ENCODE data around the gene FGF6. TPM values are rescaled to one million over a fixed set of nuclear protein-coding genes. Genes with fewer than 3 reads are reported as not detected.

FGF6 gene
- total RNA-seq, 1 experiment from 2014 or later = not detected

GRCh38 chr12:4431436-4431835, 14.2 kb downstream of the FGF6 start:
- Histone ChIP-seq H3F3A (ENCODE audit: insufficient read depth, low read depth) (no peaks in the 10 kb centered on the region), H3K36me3 (ENCODE audit: low read depth) (no peaks in the 10 kb centered on the region), H3K4me2 (no peak overlapping the region), H3K79me2 (ENCODE audit: low read depth) (no peaks in the 10 kb centered on the region), H3K4me1 (replicated peaks; ENCODE audit: insufficient read depth) (no peaks in the 10 kb centered on the region), H3K27me3 (ENCODE audit: insufficient read depth, low read depth) (peaks cover 98% of the 10 kb centered on the region), H3K9me2 (ENCODE audit: insufficient read depth) (no peaks in the 10 kb centered on the region), H2AFZ (no peak overlapping the region), H4K20me1 (ENCODE audit: insufficient read depth) (no peaks in the 10 kb centered on the region), H3K4me3 (no peak overlapping the region), H3K27ac (no peak overlapping the region), H3K9me3 (ENCODE audit: insufficient read depth, low read depth) (no peaks in the 10 kb centered on the region)
- POLR2A ChIA-PET (ENCODE audit: unreplicated experiment) = no interaction called here
- no peak for DNase-seq
- no peak for TF ChIP-seq EZH2 (IDR thresholded peaks at IDR 0.05; ENCODE audit: low read depth)
- TF ChIP-seq CTCF (conservative IDR thresholded peaks at IDR 0.05) = no peak
- no TSS peak for BruUV-seq (replicated peaks)
- intact Hi-C loops (cut with micrococcal nuclease; ENCODE audit: unreplicated experiment) = no loop called here
- CTCF ChIA-PET = no interaction called here

- no peak overlapping the region for H3K4me2 ChIP-seq
- no peaks in the 10 kb centered on the region for H3K9me3 ChIP-seq (ENCODE audit: insufficient read depth, low read depth)
- no peaks in the 10 kb centered on the region for H3K9me2 ChIP-seq (ENCODE audit: insufficient read depth)
- ChIA-PET CTCF (no interaction called here), POLR2A (ENCODE audit: unreplicated experiment) (no interaction called here)
- H3K36me3 ChIP-seq (ENCODE audit: low read depth) = no peaks in the 10 kb centered on the region
- no peak for TF ChIP-seq CTCF (conservative IDR thresholded peaks at IDR 0.05)
- no peak for TF ChIP-seq EZH2 (IDR thresholded peaks at IDR 0.05; ENCODE audit: low read depth)
- intact Hi-C loops (cut with micrococcal nuclease; ENCODE audit: unreplicated experiment) = loop anchor here (5.0 kb wide), 1 partner anchor 103 kb away; no protein-coding TSS in a partner anchor
- no peaks in the 10 kb centered on the region for H3F3A ChIP-seq (ENCODE audit: insufficient read depth, low read depth)
- no peaks in the 10 kb centered on the region for H3K4me1 ChIP-seq (replicated peaks; ENCODE audit: insufficient read depth)
- H3K27ac ChIP-seq = no peak overlapping the region
- no peak overlapping the region for H2AFZ ChIP-seq
- H3K79me2 ChIP-seq (ENCODE audit: low read depth) = no peaks in the 10 kb centered on the region
- H4K20me1 ChIP-seq (ENCODE audit: insufficient read depth) = no peaks in the 10 kb centered on the region
- H3K4me3 ChIP-seq = no peak overlapping the region
- BruUV-seq (replicated peaks) = no TSS peak
- DNase-seq = no peak
- peaks cover 83% of the 10 kb centered on the region for H3K27me3 ChIP-seq (ENCODE audit: insufficient read depth, low read depth)
These were observed 21.2 kb downstream of the FGF6 start for GRCh38 chr12:4424422-4424821.

- Histone ChIP-seq H3K4me3 (no peak overlapping the region), H3F3A (ENCODE audit: insufficient read depth, low read depth) (no peaks in the 10 kb centered on the region), H3K79me2 (ENCODE audit: low read depth) (no peaks in the 10 kb centered on the region), H4K20me1 (ENCODE audit: insufficient read depth) (no peaks in the 10 kb centered on the region), H3K36me3 (ENCODE audit: low read depth) (no peaks in the 10 kb centered on the region), H3K27ac (no peak overlapping the region), H3K27me3 (ENCODE audit: insufficient read depth, low read depth) (peaks cover 83% of the 10 kb centered on the region), H3K4me1 (replicated peaks; ENCODE audit: insufficient read depth) (no peaks in the 10 kb centered on the region), H3K9me3 (ENCODE audit: insufficient read depth, low read depth) (no peaks in the 10 kb centered on the region), H3K9me2 (ENCODE audit: insufficient read depth) (no peaks in the 10 kb centered on the region), H3K4me2 (no peak overlapping the region), H2AFZ (no peak overlapping the region)
- DNase-seq = no peak
- BruUV-seq (replicated peaks) = no TSS peak
- TF ChIP-seq CTCF (conservative IDR thresholded peaks at IDR 0.05) = no peak
- TF ChIP-seq EZH2 (IDR thresholded peaks at IDR 0.05; ENCODE audit: low read depth) = no peak
- ChIA-PET CTCF (no interaction called here), POLR2A (ENCODE audit: unreplicated experiment) (no interaction called here)
- intact Hi-C loops (cut with micrococcal nuclease; ENCODE audit: unreplicated experiment) = loop anchor here (5.0 kb wide), 1 partner anchor 104 kb away; no protein-coding TSS in a partner anchor
These were observed 22.0 kb downstream of the FGF6 start for GRCh38 chr12:4423528-4424195.
